Measurements from ENCODE around the gene WLS.

WLS gene

GRCh38 chr1:68225781-68226180 lies 6.5 kb downstream of the WLS start:
- TF ChIP-seq CTCF (IDR thresholded peaks at IDR 0.05; ENCODE audit: insufficient read depth, low read length, missing control alignments): no peak
- ChIA-PET CTCF (interaction anchor here (1.5 kb wide), 1 partner anchor 110 kb away, joined by 3 read pairs; no protein-coding TSS in a partner anchor), POLR2A (no interaction called here)
- H3K4me3 ChIP-seq (ENCODE audit: low read depth, low read length): no peak overlapping the region
- no peak for DNase-seq (ENCODE audit: low read depth, low spot score)

DNA sequence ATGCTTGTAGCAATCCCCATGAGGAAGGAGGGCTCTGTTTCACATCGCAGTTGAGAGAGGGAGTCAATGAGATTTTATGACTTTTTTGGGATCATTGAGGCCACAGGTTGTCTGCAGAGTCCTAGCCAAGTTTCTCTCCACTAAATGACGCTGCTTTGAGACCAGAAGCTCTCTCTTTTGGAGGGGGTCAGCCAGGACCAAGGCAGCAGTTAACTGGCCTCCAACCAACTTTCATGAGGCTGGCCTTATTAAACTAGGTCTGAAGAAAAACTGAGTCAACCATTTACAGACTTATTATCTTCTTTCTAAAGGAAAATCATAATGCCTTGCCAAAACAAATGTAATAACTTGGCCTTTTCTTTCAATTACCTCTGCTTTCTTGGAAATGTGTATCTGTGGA lies 8.6 kb downstream of the WLS start:
- ChIA-PET CTCF (no interaction called here), POLR2A (no interaction called here)

DNA sequence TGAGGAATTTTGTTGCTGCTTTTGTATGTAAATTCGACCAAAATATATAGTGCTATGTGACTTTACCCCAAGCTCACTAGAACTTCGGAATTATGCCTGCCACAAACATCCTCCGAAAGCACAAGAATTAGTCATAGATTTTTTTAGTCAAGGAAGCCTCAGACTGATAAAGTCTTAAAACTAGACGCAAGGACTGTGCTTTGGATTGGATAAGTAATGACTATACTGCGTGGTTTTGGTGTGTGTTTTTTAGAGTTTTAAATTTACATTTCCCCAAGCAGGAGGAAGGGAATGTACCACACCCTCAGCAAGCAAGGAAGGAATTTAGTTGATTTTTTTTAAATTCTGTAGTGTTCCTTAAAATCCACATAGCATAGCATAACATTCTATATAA lies 10.3 kb downstream of the WLS start:
- ChIA-PET POLR2A (interaction anchor here (0.5 to 1.3 kb wide), 2 partner anchors 45 to 1999 kb away, joined by 3 read pairs; partner anchors contain the start of gene SRSF11), CTCF (interaction anchor here (0.7 to 3.0 kb wide), 3 partner anchors 9 to 102 kb away, joined by 3 to 16 read pairs (median 3); partner anchors contain the start of gene WLS)
- H3K4me3 ChIP-seq (ENCODE audit: low read depth, low read length): no peak overlapping the region

More for the DNA sequence above, 8.6 kb downstream of the WLS start:
- TF ChIP-seq CTCF (IDR thresholded peaks at IDR 0.05; ENCODE audit: insufficient read depth, low read length, missing control alignments): no peak
- DNase-seq (ENCODE audit: low read depth, low spot score): no peak
- H3K4me3 ChIP-seq (ENCODE audit: low read depth, low read length): no peak overlapping the region

DNA sequence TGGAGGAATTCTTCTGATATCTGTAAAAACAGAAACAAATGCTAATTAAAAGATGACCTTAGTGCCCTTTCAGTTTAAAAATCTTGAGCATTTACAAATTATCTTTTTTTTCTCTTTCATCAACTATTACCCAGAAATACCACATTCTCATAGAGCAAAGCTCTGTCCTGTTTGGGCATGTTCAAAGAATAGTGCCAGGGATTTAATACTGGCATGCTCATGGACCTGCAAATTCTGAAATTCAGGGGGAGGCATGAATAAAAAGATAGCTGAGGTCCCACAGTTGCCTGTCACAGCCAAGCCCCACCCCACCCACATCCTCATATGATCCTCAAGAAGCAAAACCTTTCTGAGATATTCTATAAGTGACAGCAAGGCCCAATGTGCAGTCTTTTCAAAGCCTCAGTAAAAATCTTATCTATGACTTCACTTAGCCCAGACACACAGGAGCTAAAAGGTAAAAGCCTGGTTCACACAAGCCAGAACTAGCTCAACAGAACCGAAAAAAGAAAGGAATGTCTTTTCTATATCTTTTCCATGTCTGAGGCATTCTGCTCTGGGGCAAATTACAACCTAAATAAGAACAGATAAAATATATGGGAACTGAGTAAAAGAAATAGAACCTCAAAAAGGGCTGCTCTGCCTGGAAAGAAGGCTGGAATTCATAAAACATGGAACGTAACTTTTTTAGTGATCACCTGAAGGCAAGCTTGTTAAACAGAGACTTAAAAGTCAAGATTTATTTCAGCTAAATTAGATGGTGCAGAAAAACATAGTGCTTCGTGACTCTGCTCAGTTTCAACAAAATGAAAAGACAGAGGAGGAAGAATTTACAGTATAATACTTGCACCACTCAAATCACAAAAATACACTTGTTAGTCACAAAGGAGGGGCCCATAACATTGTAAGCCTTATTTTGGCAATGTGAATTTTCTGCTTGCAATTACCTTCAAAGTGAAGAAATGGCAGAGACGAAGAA lies 11.0 kb downstream of the WLS start:
- no peak for DNase-seq (ENCODE audit: low read depth, low spot score)
- ChIA-PET POLR2A (interaction anchor here (0.5 to 1.3 kb wide), 2 partner anchors 45 to 2000 kb away, joined by 3 read pairs; partner anchors contain the start of gene SRSF11), CTCF (interaction anchor here (0.7 to 3.0 kb wide), 6 partner anchors 10 to 124 kb away, joined by 3 to 16 read pairs (median 3); partner anchors contain the start of gene WLS)
- no peak for TF ChIP-seq CTCF (IDR thresholded peaks at IDR 0.05; ENCODE audit: insufficient read depth, low read length, missing control alignments)
- no peak overlapping the region for H3K4me3 ChIP-seq (ENCODE audit: low read depth, low read length)

More for the DNA sequence above, 10.3 kb downstream of the WLS start:
- TF ChIP-seq CTCF (IDR thresholded peaks at IDR 0.05; ENCODE audit: insufficient read depth, low read length, missing control alignments): no peak
- DNase-seq (ENCODE audit: low read depth, low spot score): no peak

GRCh38 chr1:68220420-68220819 lies 11.9 kb downstream of the WLS start:
- no peak for TF ChIP-seq CTCF (IDR thresholded peaks at IDR 0.05; ENCODE audit: insufficient read depth, low read length, missing control alignments)
- no peak overlapping the region for H3K4me3 ChIP-seq (ENCODE audit: low read depth, low read length)
- ChIA-PET CTCF (interaction anchor here (1.1 to 3.0 kb wide), 4 partner anchors 11 to 125 kb away, joined by 3 to 16 read pairs (median 6); partner anchors contain the start of gene WLS), POLR2A (no interaction called here)
- no peak for DNase-seq (ENCODE audit: low read depth, low spot score)

- TF ChIP-seq CTCF (IDR thresholded peaks at IDR 0.05; ENCODE audit: insufficient read depth, low read length, missing control alignments): no peak
- DNase-seq (ENCODE audit: low read depth, low spot score): no peak
- ChIA-PET CTCF (interaction anchor here (1.3 kb wide), 1 partner anchor 11 kb away, joined by 4 read pairs; no protein-coding TSS in a partner anchor), POLR2A (no interaction called here)
- no peak overlapping the region for H3K4me3 ChIP-seq (ENCODE audit: low read depth, low read length)
Measured at GRCh38 chr1:68218490-68218889, 13.8 kb downstream of the WLS start.
